HG03045 (cell line): ENCODE results near the gene OR6C6.
"Not testable (repeated sequence)": the region's sequence is repeated elsewhere in the genome, so short reads cannot be mapped to it uniquely, and the experiment has no call there.

Source experiments
- ATAC-seq: cut with Tn5 transposase; IDR thresholded peaks from one replicate; pipeline ENCODE4 v1.9.1; 2021; ENCODE audit warnings: mild to moderate bottlenecking, moderate library complexity; ENCODE audit not compliant: unreplicated experiment

The OR6C6 gene

GRCh38 chr12:55296469-55296868 is at the start of gene OR6C6:
TSS of gene OR6C6 (minus strand) at chr12:55296569. CDS start at chr12:55295232, 1,337 bp downstream.
- no peak for ATAC-seq

DNA sequence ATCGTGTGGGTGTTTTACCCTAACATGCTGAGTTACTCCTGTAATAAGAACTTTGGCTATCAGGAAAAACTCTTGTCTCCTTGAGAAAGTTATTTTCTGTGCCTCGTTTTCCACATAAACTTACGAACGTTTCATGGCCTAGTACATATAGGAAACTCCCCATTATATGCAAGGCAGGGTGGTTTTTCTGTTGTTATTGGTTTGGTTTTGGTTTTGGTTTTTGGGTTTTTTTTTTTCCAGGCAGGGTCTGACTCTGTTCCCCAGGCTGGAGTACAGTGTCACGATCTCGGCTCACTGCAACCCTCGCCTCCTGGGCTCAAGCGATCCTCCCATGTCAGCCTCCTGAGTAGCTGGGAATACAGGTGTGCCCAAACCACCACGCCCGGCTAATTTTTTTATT is 39.6 kb upstream of the OR6C6 start:
- ATAC-seq: no peak

- no peak for ATAC-seq
Measured at GRCh38 chr12:55330446-55330845, 34.1 kb upstream of the OR6C6 start, which contains the start of gene OR6C3. TSS of gene OR6C3 (plus strand) at chr12:55330746. CDS start at chr12:55331701, 955 bp downstream.

DNA sequence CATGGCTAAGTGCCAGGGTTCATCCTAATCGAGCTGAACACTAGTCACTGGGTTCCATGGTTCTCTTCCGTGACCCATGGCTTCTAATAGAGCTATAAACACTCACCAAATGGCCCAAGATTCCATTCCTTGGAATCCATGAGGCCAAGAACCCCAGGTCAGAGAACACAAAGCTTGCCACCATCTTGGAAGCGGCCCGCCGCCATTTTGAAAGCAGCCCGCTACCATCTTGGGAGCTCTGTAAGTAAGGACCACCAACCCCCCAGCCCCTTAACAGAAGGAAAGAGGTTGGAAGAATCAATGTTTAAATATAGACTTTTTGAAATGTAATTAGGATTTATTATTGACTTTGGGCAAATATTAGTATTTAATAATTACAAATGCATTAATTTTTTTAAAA is 29.4 kb upstream of the OR6C6 start:
- not testable (repeated sequence) for ATAC-seq

DNA sequence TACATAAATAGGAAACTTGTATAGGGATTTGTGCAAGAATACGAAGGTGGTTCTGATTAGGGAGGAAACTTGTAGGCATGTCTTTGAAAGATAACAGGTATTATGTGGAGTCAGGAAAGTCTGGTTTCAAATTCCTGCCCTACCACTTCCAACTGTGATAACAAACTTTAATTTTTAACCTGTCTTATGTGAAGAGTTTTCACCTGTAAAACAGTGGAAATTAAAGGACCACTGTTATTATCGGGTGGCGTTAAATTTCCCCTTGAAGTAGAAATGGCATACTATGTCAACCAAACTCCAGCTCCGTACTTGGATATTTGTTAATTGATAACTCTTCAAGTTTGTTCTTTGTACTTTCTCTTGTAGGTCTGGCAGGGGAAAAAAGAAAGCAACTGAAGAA is 23.8 kb upstream of the OR6C6 start:
- no peak for ATAC-seq

GRCh38 chr12:55314043-55314442 is 17.7 kb upstream of the OR6C6 start, which contains the start of gene OR6C1:
TSS of gene OR6C1 (plus strand) at chr12:55314343. CDS start at chr12:55320600, 6,257 bp downstream.
- ATAC-seq: no peak

DNA sequence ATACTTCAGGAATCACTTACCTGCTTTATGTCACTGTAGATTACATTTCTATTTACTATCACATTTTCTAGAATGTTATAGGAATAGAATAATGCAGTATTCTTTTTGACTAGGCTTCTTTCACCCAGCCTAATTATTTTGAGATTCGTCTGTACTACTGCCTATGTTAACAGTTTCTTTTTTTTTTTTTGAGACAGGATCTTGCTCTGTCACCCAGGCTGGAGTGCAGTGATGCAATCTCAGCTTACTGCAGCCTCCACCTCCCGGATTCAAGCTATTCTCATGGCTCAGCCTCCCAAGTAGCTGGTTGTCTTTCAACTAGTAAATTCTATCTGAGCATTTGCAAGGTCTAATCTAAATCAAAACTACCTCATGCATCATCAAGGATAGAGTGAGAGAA is 6.4 kb downstream of the OR6C6 start:
- no peak for ATAC-seq

DNA sequence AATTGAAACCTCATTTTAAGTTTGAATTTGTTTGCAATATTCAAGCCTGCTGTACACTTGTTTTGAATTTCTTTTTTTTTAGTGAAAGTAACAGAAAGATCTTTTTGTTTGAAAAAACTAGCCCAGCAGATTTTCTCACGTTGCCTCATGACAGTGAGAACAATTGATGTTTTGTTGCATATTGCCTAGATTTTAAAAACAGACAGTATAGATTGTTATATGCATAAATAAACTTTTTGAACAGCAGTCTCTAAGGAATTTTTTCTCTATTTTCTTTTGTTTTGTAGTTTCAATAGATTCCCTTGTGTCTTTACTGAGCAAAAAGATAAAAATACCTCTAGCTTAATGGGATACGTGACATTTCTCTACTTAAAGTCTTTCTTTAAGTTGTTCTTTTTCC is 15.4 kb downstream of the OR6C6 start:
- ATAC-seq: no peak

DNA sequence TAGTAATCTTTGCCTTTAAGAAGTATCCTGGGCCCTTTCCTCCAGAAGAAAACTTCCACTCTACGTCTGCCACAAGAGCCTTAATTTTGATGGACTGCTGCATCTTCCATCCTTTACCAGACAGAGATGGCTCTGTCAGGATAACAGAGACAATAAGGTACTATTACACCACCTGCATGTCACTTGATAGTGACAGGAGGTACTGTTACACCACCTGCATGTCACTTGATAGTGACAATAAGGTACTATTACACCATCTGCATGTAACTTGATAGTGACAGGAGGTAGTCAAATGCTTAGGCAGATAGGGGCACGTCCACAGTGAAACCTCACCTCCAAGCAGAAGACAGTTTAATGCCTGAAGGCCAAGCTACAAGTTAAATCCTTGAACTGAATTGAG is 38.1 kb downstream of the OR6C6 start:
- no peak for ATAC-seq

GRCh38 chr12:55256831-55257230 is 39.5 kb downstream of the OR6C6 start:
- ATAC-seq: no peak

DNA sequence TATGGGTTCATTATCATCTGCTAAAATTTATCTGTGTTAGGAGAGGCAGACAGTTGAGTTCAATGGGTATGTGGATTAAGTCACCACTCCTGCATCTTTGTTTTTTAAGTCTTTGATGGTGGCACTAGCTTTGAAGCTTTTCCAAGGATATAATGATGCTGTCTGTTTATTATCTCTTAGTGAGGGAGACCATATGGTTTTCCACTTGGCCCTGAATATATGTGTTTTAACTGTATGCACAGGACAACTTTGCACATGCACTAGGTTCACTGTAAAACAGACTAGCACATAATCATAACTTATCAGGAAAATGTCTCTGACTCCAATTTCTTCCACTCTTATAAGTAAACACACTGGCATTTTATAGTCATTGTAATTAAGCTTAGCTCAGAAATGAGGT is 43.1 kb downstream of the OR6C6 start:
- no peak for ATAC-seq

- ATAC-seq: no peak
Measured at GRCh38 chr12:55250944-55251343, 45.4 kb downstream of the OR6C6 start.

DNA sequence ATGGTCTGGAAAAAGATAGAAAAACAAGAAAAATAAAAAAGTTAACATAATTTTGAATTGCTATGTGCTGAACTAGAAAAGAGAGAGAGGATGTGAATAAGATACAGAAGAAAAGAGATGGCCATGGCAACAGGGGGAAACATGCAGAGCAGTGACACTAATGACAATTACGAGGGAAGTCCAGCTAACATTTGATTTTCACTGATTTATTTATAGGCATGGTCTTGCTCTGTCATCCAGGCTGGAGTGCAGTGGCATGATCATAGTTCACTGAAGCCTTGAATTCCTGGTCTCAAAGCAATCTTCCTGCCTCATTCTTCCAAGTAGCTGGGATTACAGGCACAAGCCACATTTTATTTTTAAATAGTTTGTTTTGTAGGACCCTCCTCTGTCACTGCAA is 50.2 kb downstream of the OR6C6 start:
- no peak for ATAC-seq

GRCh38 chr12:55244309-55244708 is 52.1 kb downstream of the OR6C6 start, which contains the start of gene OR6C74:
TSS of gene OR6C74 (plus strand) at chr12:55244609. CDS start at chr12:55247288, 2,679 bp downstream.
- no peak for ATAC-seq
